Measurements from ENCODE around the gene SPRY4. TPM values are rescaled to one million over a fixed set of nuclear protein-coding genes. Genes with fewer than 3 reads are reported as not detected.
"Not testable (repeated sequence)": the region's sequence is repeated elsewhere in the genome, so short reads cannot be mapped to it uniquely, and the experiment has no call there.

Gene SPRY4
- total and polyA plus RNA-seq, 2 of the 13 experiments (the other 11 are each of a cell fraction or from before 2014, with no cell fraction given), result 8.9 to 17.8 TPM

DNA sequence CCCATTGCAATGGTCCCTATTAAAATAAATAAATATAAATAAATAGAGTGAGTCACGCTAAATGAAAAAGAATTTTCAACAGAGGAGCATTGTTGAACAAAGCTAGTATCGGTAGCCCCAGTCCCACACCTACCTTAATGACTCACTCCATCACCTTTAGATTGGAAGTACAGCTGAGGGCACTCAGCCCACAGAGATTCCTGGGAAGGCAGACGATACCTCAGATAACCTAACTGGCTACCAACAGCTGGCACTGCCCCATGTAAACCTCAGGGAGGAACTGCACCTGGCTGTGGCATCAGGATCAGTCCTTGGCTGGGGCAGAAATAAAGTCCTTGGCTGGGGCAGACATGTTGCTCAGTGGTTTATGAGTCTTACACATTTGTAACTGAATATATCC is 49.3 kb downstream of the SPRY4 start:
- ATAC-seq (no peak), DNase-seq (ENCODE audit: low spot score) (no peak)
- BruUV-seq (replicated peaks), result no TSS peak

DNA sequence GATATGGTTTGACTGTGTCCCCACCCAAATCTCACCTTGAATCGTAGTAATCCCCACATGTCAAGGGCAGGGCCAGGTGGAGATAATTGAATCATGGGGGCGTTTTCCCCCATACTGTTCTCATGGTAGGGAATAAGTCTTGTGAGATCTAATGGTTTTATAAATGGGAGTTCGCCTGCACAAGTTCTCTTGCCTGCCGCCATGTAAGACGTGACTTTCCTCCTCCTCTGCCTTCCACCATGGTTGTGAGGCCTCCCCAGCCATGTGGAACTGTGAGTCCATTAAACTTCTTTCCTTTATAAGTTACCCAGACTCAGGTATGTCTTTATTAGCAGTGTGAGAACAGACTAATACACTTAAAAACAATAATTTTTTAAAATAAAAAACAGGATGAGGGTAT is 52.2 kb downstream of the SPRY4 start:
- BruUV-seq (replicated peaks), result not testable (repeated sequence)

More for the DNA sequence above, 49.3 kb downstream of the SPRY4 start:
- no peak overlapping the region for H3K4me2 ChIP-seq (ENCODE audit: low read depth, low read length)
- no peak overlapping the region for H2AFZ ChIP-seq (ENCODE audit: low read length)
- H4K20me1 ChIP-seq (ENCODE audit: insufficient read depth, low read length), result no peaks in the 10 kb centered on the region
- ChIA-PET POLR2A (no interaction called here), CTCF (ENCODE audit: low intra/inter-chr PET ratio, low total read pairs) (no interaction called here)
- WGBS (ENCODE audit: low lambda C conversion rate), result 9% methylated on average over 2 of the region's 3 CpGs
- H3K9ac ChIP-seq (ENCODE audit: insufficient read depth, low read depth, low read length), result no peak overlapping the region
- TF ChIP-seq, protein P1, sequence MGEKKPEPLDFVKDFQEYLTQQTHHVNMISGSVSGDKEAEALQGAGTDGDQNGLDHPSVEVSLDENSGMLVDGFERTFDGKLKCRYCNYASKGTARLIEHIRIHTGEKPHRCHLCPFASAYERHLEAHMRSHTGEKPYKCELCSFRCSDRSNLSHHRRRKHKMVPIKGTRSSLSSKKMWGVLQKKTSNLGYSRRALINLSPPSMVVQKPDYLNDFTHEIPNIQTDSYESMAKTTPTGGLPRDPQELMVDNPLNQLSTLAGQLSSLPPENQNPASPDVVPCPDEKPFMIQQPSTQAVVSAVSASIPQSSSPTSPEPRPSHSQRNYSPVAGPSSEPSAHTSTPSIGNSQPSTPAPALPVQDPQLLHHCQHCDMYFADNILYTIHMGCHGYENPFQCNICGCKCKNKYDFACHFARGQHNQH (CRISPR knock-in tag; IDR thresholded peaks at IDR 0.05), result no peak
- TF ChIP-seq EED (CRISPR knock-in tag; IDR thresholded peaks at IDR 0.05) (no peak), ZNF841 (CRISPR knock-in tag; IDR thresholded peaks at IDR 0.05; ENCODE audit: borderline replicate concordance) (no peak), BHLHE40 (IDR thresholded peaks at IDR 0.05; ENCODE audit: low read length) (no peak), ZNF143 (CRISPR knock-in tag; IDR thresholded peaks at IDR 0.05) (no peak)
- TF ChIP-seq, protein P2, sequence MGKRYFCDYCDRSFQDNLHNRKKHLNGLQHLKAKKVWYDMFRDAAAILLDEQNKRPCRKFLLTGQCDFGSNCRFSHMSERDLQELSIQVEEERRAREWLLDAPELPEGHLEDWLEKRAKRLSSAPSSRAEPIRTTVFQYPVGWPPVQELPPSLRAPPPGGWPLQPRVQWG (CRISPR knock-in tag; IDR thresholded peaks at IDR 0.05; ENCODE audit: borderline replicate concordance, low read depth), result no peak
- no peak overlapping the region for H3K27ac ChIP-seq (ENCODE audit: extremely low read length, insufficient read depth, low read length)
- in situ Hi-C loops (cut with HindIII; ENCODE audit: extremely low pct_ligation_motif_present, low pct_unique_long_range_greater_than_20kb), result no loop called here
- FAIRE-seq, result no peak
- H3K4me3 ChIP-seq (replicated peaks in 1 of 3; ENCODE audit: insufficient read depth in 1 of 3, low read depth in 2 of 3, low read length in 3 of 3), result no peak overlapping the region
- H3K36me3 ChIP-seq (replicated peaks in 1 of 2; ENCODE audit: control insufficient read depth in 1 of 2, insufficient read depth in 2 of 2, low read length in 2 of 2), result no peaks in the 10 kb centered on the region
- H3K27me3 ChIP-seq (ENCODE audit: control insufficient read depth in 1 of 2, insufficient read depth in 2 of 2, low read length in 2 of 2), result no peaks in the 10 kb centered on the region
- no peaks in the 10 kb centered on the region for H3K79me2 ChIP-seq (ENCODE audit: insufficient read depth, low read length)
- peaks cover 38% of the 10 kb centered on the region for H3K4me1 ChIP-seq (ENCODE audit: insufficient read depth, low read length)
- intact Hi-C loops (cut with micrococcal nuclease; ENCODE audit: unreplicated experiment), result no loop called here
- H3K9me3 ChIP-seq (ENCODE audit: low read length), result no peaks in the 10 kb centered on the region

DNA sequence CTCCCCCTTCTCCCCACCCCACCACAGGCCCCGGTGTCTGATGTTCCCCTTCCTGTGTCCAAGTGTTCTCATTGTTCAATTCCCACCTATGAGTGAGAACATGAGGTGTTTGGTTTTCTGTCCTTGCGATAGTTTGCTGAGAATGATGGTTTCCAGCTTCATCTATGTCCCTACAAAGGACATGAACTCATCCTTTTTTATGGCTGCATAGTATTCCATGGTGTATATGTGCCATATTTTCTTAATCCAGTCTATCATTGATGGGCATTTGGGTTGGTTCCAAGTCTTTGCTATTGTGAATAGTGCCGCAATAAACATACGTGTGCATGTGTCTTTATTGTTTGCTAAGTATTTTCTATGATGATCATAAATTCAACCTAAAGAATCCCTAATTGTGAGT is 60.7 kb downstream of the SPRY4 start:
- CTCF ChIA-PET (ENCODE audit: low intra/inter-chr PET ratio, low total read pairs); H2AFZ ChIP-seq (ENCODE audit: low read length); ATAC-seq; H4K20me1 ChIP-seq (ENCODE audit: insufficient read depth, low read length); DNase-seq (ENCODE audit: low spot score); H3K27ac ChIP-seq (ENCODE audit: extremely low read length, insufficient read depth, low read length); H3K36me3 ChIP-seq (replicated peaks in 1 of 2; ENCODE audit: control insufficient read depth in 1 of 2, insufficient read depth in 2 of 2, low read length in 2 of 2); in situ Hi-C loops (cut with HindIII; ENCODE audit: extremely low pct_ligation_motif_present, low pct_unique_long_range_greater_than_20kb); H3K4me3 ChIP-seq (replicated peaks in 1 of 3; ENCODE audit: insufficient read depth in 1 of 3, low read depth in 2 of 3, low read length in 3 of 3); H3K27me3 ChIP-seq (ENCODE audit: control insufficient read depth in 1 of 2, insufficient read depth in 2 of 2, low read length in 2 of 2); H3K79me2 ChIP-seq (ENCODE audit: insufficient read depth, low read length); H3K9ac ChIP-seq (ENCODE audit: insufficient read depth, low read depth, low read length); H3K9me3 ChIP-seq (ENCODE audit: low read length); POLR2A ChIA-PET; H3K4me2 ChIP-seq (ENCODE audit: low read depth, low read length); BruUV-seq (replicated peaks); FAIRE-seq; intact Hi-C loops (cut with micrococcal nuclease; ENCODE audit: unreplicated experiment): not testable (repeated sequence)
- H3K4me1 ChIP-seq (ENCODE audit: insufficient read depth, low read length), result peaks cover 15% of the 10 kb centered on the region
- WGBS (ENCODE audit: low lambda C conversion rate), result 78% methylated on average over 4 of the region's 4 CpGs

More for the DNA sequence above, 52.2 kb downstream of the SPRY4 start:
- H3K27me3 ChIP-seq (ENCODE audit: control insufficient read depth in 1 of 2, insufficient read depth in 2 of 2, low read length in 2 of 2); H3K79me2 ChIP-seq (ENCODE audit: insufficient read depth, low read length); H3K4me3 ChIP-seq (replicated peaks in 1 of 3; ENCODE audit: insufficient read depth in 1 of 3, low read depth in 2 of 3, low read length in 3 of 3); in situ Hi-C loops (cut with HindIII; ENCODE audit: extremely low pct_ligation_motif_present, low pct_unique_long_range_greater_than_20kb); ATAC-seq; H2AFZ ChIP-seq (ENCODE audit: low read length); H3K4me2 ChIP-seq (ENCODE audit: low read depth, low read length); H3K9me3 ChIP-seq (ENCODE audit: low read length); H3K36me3 ChIP-seq (replicated peaks in 1 of 2; ENCODE audit: control insufficient read depth in 1 of 2, insufficient read depth in 2 of 2, low read length in 2 of 2); DNase-seq (ENCODE audit: low spot score); H3K27ac ChIP-seq (ENCODE audit: extremely low read length, insufficient read depth, low read length); H4K20me1 ChIP-seq (ENCODE audit: insufficient read depth, low read length); FAIRE-seq; H3K9ac ChIP-seq (ENCODE audit: insufficient read depth, low read depth, low read length); POLR2A ChIA-PET; H3K4me1 ChIP-seq (ENCODE audit: insufficient read depth, low read length); CTCF ChIA-PET (ENCODE audit: low intra/inter-chr PET ratio, low total read pairs); intact Hi-C loops (cut with micrococcal nuclease; ENCODE audit: unreplicated experiment): not testable (repeated sequence)
- TF ChIP-seq ZNF430 (CRISPR knock-in tag; IDR thresholded peaks at IDR 0.05), result 0 out of 2 replicates have a peak, but pooled peaks have one; percentile 27
- 40% methylated on average over 5 of the region's 5 CpGs for WGBS (ENCODE audit: low lambda C conversion rate)

Data from HepG2 (cell line).